Stimulated activated CD8-positive, alpha-beta memory T cell treated with anti-CD3 and anti-CD28 coated beads, Interleukin-15, amount 100 ng/mL, for 1 hour (primary cell): ENCODE data around the gene RIPK4.

Experiments
- DNase-seq: peaks from one replicate; pipeline ENCODE4 v3.0.0-alpha.2; 2020; ENCODE audit warnings: low read depth

The RIPK4 gene

GRCh38 chr21:41769111-41769510, 2.3 kb upstream of the RIPK4 start:
- DNase-seq = no peak

GRCh38 chr21:41768437-41769042, 1.7 kb upstream of the RIPK4 start:
- DNase-seq = no peak

GRCh38 chr21:41767606-41768436, 969 bp upstream of the RIPK4 start:
- no peak for DNase-seq

GRCh38 chr21:41765973-41766882, 624 bp downstream of the RIPK4 start:
- no peak for DNase-seq

GRCh38 chr21:41765420-41765821, 1.4 kb downstream of the RIPK4 start:
- DNase-seq = no peak

- no peak for DNase-seq
These were observed 2.1 kb downstream of the RIPK4 start for GRCh38 chr21:41764558-41765419.

GRCh38 chr21:41763996-41764395, 2.9 kb downstream of the RIPK4 start:
- DNase-seq = no peak

- DNase-seq = no peak
These were observed 3.4 kb downstream of the RIPK4 start for GRCh38 chr21:41763398-41763931.

GRCh38 chr21:41762753-41763152, 4.1 kb downstream of the RIPK4 start:
- DNase-seq = no peak

GRCh38 chr21:41761934-41762635, 4.8 kb downstream of the RIPK4 start:
- DNase-seq = no peak

- no peak for DNase-seq
These were observed 5.5 kb downstream of the RIPK4 start for GRCh38 chr21:41761211-41761933.

GRCh38 chr21:41760411-41760810, 6.4 kb downstream of the RIPK4 start:
- DNase-seq = no peak

GRCh38 chr21:41759926-41760325, 6.9 kb downstream of the RIPK4 start:
- no peak for DNase-seq

- DNase-seq = no peak
These were observed 7.5 kb downstream of the RIPK4 start for GRCh38 chr21:41759214-41759840.

- DNase-seq = no peak
These were observed 8.3 kb downstream of the RIPK4 start for GRCh38 chr21:41758550-41758949.

GRCh38 chr21:41755934-41756773, 10.7 kb downstream of the RIPK4 start:
- no peak for DNase-seq

- no peak for DNase-seq
These were observed 11.5 kb downstream of the RIPK4 start for GRCh38 chr21:41755258-41755933.

- DNase-seq = no peak
These were observed 12.4 kb downstream of the RIPK4 start for GRCh38 chr21:41754479-41754891.
